CD4-positive, alpha-beta T cell (primary cell): ENCODE measurements around the gene TMEM120A. TPM values are rescaled to one million over a fixed set of nuclear protein-coding genes. Genes with fewer than 3 reads are reported as not detected.
A peak's percentile ranks its signal among the peaks of the same experiment; 100 is the strongest.

ENCODE experiments used
- ATAC-seq: fragments of 200-7000 bp; cut with Tn5 transposase; one replicate; pipeline ENCODE4 v1.10.0; 2022; ENCODE audit warnings: mild to moderate bottlenecking; ENCODE audit not compliant: poor library complexity
- CTCF ChIA-PET: fragments of 350-600 bp; sonication (Branson Sonifier 250); formaldehyde crosslinking; loops from one replicate; lab custom pipeline; 2021; ENCODE audit warnings: antibody characterized with exemption, inconsistent platforms; lab: Charles Lee
- POLR2A ChIA-PET: fragments of 350-600 bp; sonication (Branson Sonifier 250); formaldehyde crosslinking; loops from one replicate; lab custom pipeline; 2021; ENCODE audit warnings: antibody characterized with exemption, inconsistent platforms; lab: Charles Lee
- DNase-seq, 14 experiments: peaks; one replicate each; pipeline ENCODE4 v3.0.0-alpha.2; 2013 to 2020; ENCODE audit warnings: mixed read lengths in 2 of 14
- H3K27ac ChIP-seq, 2 donors: one replicate each; pipeline versions ENCODE4 v1.5.1 to v1.7.0; 2013; ENCODE audit warnings: low read length in 2 of 2, low read depth in 1 of 2, mild to moderate bottlenecking in 1 of 2
- H3K27me3 ChIP-seq, 2 experiments: 1 replicate in 1 of 2; 2 replicates in 1 of 2; pipeline versions ENCODE4 v1.6.1 to v1.7.0; 2013; ENCODE audit warnings: low read length in 2 of 2, control low read depth in 1 of 2, mild to moderate bottlenecking in 1 of 2, moderate library complexity in 1 of 2; ENCODE audit not compliant: insufficient read depth in 2 of 2, control insufficient read depth in 1 of 2
- H3K36me3 ChIP-seq: one replicate; pipeline ENCODE4 v1.6.1; 2013; ENCODE audit warnings: low read length, control low read depth; ENCODE audit not compliant: insufficient read depth
- H3K4me1 ChIP-seq: one replicate; pipeline ENCODE4 v1.6.1; 2013; ENCODE audit warnings: low read length, control low read depth; ENCODE audit not compliant: insufficient read depth
- H3K4me3 ChIP-seq: one replicate; pipeline ENCODE4 v1.5.1; 2013; ENCODE audit warnings: mild to moderate bottlenecking, low read length, moderate library complexity
- H3K9me3 ChIP-seq, 2 experiments: 1 replicate in 1 of 2; 2 replicates in 1 of 2; pipeline versions ENCODE4 v1.6.1 to v1.7.0; 2013; ENCODE audit warnings: low read length in 2 of 2, mild to moderate bottlenecking in 2 of 2, control low read depth in 1 of 2, moderate library complexity in 1 of 2; ENCODE audit not compliant: control insufficient read depth in 1 of 2, insufficient read depth in 1 of 2
- H3K27ac Mint-ChIP-seq: one replicate; pipeline ENCODE4 v1.8.0; 2020; ENCODE audit warnings: mixed read lengths
- H3K27me3 Mint-ChIP-seq: one replicate; pipeline ENCODE4 v1.8.0; 2021; ENCODE audit warnings: mixed read lengths
- H3K36me3 Mint-ChIP-seq: one replicate; pipeline ENCODE4 v1.8.0; 2021; ENCODE audit warnings: low read depth, mixed read lengths
- H3K4me1 Mint-ChIP-seq: one replicate; pipeline ENCODE4 v1.8.0; 2021; ENCODE audit warnings: low read depth, mixed read lengths
- H3K4me3 Mint-ChIP-seq: one replicate; pipeline ENCODE4 v1.8.0; 2020; ENCODE audit warnings: mild to moderate bottlenecking, mixed read lengths
- H3K9me3 Mint-ChIP-seq: one replicate; pipeline ENCODE4 v1.8.0; 2020; ENCODE audit warnings: mixed read lengths
- intact Hi-C, 2 experiments: fragments of 100-400 bp; cut with DNase I in 1 of 2; cut with micrococcal nuclease in 1 of 2; formaldehyde crosslinking; loops; one replicate each; pipeline versions ENCODE4 v1.15.1 to v1.9.0; 2023 to 2025; cut with DNase I, micrococcal nuclease
- total RNA-seq, 174 experiments: library from RNA in 2 of 174; stranded (reverse) in 2 of 174; gene quantifications; one replicate each; pipeline ENCODE4 v1.2.3 and lab custom pipeline; 2021 to 2026
- TF ChIP-seq, protein P1 (sequence below): fragments of 200-600 bp; IDR thresholded peaks from one replicate; pipeline ENCODE4 v1.8.0; 2022; ENCODE audit warnings: antibody characterized with exemption, mild to moderate bottlenecking

The TMEM120A gene
- total RNA-seq, 2 experiments from 2014 or later = 10.0 to 10.8 TPM

GRCh38 chr7:75991531-75992082 lies 2.8 kb downstream of the TMEM120A start:
- no peak for ATAC-seq
- H3K9me3 Mint-ChIP-seq = no peaks in the 10 kb centered on the region
- peak overlapping the region; percentile 58 for H3K4me3 Mint-ChIP-seq
- H3K27me3 Mint-ChIP-seq = no peaks in the 10 kb centered on the region
- no peak overlapping the region for H3K27ac ChIP-seq
- intact Hi-C loops = loop anchor here in 1 of 2 experiments (5.0 kb wide), 1 partner anchor 114 kb away; the partner anchor contains the start of gene RHBDD2
- no peak overlapping the region for H3K27ac Mint-ChIP-seq
- peaks cover 28% of the 10 kb centered on the region for H3K4me1 Mint-ChIP-seq
- H3K27me3 ChIP-seq = no peaks in the 10 kb centered on the region
- peaks cover 23% of the 10 kb centered on the region for H3K4me1 ChIP-seq
- TF ChIP-seq, protein P1, sequence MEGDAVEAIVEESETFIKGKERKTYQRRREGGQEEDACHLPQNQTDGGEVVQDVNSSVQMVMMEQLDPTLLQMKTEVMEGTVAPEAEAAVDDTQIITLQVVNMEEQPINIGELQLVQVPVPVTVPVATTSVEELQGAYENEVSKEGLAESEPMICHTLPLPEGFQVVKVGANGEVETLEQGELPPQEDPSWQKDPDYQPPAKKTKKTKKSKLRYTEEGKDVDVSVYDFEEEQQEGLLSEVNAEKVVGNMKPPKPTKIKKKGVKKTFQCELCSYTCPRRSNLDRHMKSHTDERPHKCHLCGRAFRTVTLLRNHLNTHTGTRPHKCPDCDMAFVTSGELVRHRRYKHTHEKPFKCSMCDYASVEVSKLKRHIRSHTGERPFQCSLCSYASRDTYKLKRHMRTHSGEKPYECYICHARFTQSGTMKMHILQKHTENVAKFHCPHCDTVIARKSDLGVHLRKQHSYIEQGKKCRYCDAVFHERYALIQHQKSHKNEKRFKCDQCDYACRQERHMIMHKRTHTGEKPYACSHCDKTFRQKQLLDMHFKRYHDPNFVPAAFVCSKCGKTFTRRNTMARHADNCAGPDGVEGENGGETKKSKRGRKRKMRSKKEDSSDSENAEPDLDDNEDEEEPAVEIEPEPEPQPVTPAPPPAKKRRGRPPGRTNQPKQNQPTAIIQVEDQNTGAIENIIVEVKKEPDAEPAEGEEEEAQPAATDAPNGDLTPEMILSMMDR = no peak
- no peak for DNase-seq
- H3K36me3 Mint-ChIP-seq = peaks cover 22% of the 10 kb centered on the region
- H3K36me3 ChIP-seq = peaks cover 12% of the 10 kb centered on the region
- H3K9me3 ChIP-seq = no peaks in the 10 kb centered on the region
- ChIA-PET CTCF (no interaction called here), POLR2A (interaction anchor here (4.7 kb wide), 1 partner anchor 76 kb away, joined by 30 read pairs; the partner anchor contains the start of gene POR)
- no peak overlapping the region for H3K4me3 ChIP-seq

DNA sequence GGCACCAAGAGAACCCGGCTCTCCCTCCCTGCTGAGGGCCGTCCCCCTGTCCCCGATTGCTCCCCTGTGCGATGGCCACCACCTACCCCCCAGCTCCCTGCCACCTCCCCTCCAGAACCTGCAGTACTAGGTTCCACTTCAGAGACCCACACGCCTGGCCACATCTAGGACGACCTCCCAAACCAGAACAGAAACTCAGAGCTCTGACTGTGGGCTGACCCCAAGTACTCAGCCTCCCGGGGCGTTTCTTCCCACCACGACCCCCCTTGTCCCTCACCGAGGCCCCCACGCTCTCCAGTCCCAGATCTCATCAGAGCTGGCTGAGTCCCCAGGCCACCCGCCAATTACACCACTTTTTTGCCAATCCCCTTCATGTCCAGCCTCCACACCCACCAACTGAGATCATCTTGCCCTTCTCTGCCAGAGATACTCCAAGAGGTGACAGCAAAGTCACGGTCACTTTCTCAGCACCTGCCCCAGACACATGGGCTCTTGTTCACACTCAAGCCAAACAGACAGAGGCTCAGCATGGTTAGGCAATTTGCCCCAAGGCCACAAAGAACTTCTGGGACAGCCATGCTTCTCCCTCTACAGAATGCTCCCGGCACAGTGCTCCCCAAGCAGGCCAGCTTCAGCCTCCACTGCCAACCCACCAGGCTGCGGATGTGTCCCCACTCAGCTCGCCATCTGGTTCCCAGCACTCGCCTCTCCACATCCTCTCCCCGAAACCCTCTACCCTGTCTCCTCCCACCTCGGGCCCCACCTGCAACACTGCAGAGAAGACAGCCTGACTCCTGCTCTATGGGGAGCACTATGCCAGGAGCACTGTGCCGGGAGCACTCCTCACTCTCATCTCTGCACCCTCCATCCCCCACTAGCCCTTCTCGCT lies 4.7 kb downstream of the TMEM120A start:
- no peaks in the 10 kb centered on the region for H3K9me3 Mint-ChIP-seq
- intact Hi-C loops = loop anchor here in 1 of 2 experiments (5.0 kb wide), 1 partner anchor 112 kb away; the partner anchor contains the start of gene RHBDD2
- peaks cover 29% of the 10 kb centered on the region for H3K36me3 Mint-ChIP-seq
- H3K27me3 Mint-ChIP-seq = no peaks in the 10 kb centered on the region
- DNase-seq = no peak
- Histone ChIP-seq H3K9me3 (no peaks in the 10 kb centered on the region), H3K27me3 (no peaks in the 10 kb centered on the region), H3K4me3 (no peak overlapping the region), H3K4me1 (peaks cover 18% of the 10 kb centered on the region), H3K27ac (no peak overlapping the region), H3K36me3 (peaks cover 31% of the 10 kb centered on the region)
- POLR2A ChIA-PET = no interaction called here
- no peak overlapping the region for H3K4me3 Mint-ChIP-seq
- TF ChIP-seq, protein P1 = no peak
- CTCF ChIA-PET = no interaction called here
- peak overlapping the region; percentile 24 for H3K27ac Mint-ChIP-seq
- no peak for ATAC-seq
- peaks cover 25% of the 10 kb centered on the region for H3K4me1 Mint-ChIP-seq

- no peaks in the 10 kb centered on the region for H3K27me3 ChIP-seq
- CTCF ChIA-PET = no interaction called here
Observed at GRCh38 chr7:75988568-75989499, 5.6 kb downstream of the TMEM120A start.

More at GRCh38 chr7:75988568-75989499, 5.6 kb downstream of the TMEM120A start:
- peaks cover 33% of the 10 kb centered on the region for H3K36me3 Mint-ChIP-seq
- peaks cover 25% of the 10 kb centered on the region for H3K4me1 Mint-ChIP-seq
- intact Hi-C loops = no loop called here
- TF ChIP-seq, protein P1 = no peak
- H3K4me3 Mint-ChIP-seq = no peak overlapping the region
- DNase-seq (peak in 2 of 14 experiments; percentile 38 to 61), ATAC-seq (no peak)
- H3K36me3 ChIP-seq = peaks cover 40% of the 10 kb centered on the region
- H3K4me3 ChIP-seq = no peak overlapping the region
- no peak overlapping the region for H3K27ac ChIP-seq
- POLR2A ChIA-PET = no interaction called here
- no peaks in the 10 kb centered on the region for H3K9me3 Mint-ChIP-seq
- peaks cover 11% of the 10 kb centered on the region for H3K4me1 ChIP-seq
- H3K27ac Mint-ChIP-seq = no peak overlapping the region
- no peaks in the 10 kb centered on the region for H3K9me3 ChIP-seq
- no peaks in the 10 kb centered on the region for H3K27me3 Mint-ChIP-seq
